Endothelial cell (in vitro differentiated cells): ENCODE measurements around the gene PROM2. TPM values are rescaled to one million over a fixed set of nuclear protein-coding genes. Genes with fewer than 3 reads are reported as not detected.

ENCODE experiments used
- DNase-seq: peaks from one replicate; pipeline ENCODE4 v3.0.0; 2021; ENCODE audit warnings: low spot score
- H3K27ac Mint-ChIP-seq: one replicate; pipeline ENCODE4 v1.8.0; 2021; ENCODE audit warnings: mixed read lengths, inconsistent platforms; ENCODE audit not compliant: unreplicated experiment
- H3K27me3 Mint-ChIP-seq: one replicate; pipeline ENCODE4 v1.8.0; 2021; ENCODE audit warnings: mild to moderate bottlenecking, moderate library complexity, mixed read lengths, inconsistent platforms; ENCODE audit not compliant: unreplicated experiment
- H3K36me3 Mint-ChIP-seq: one replicate; pipeline ENCODE4 v1.8.0; 2021; ENCODE audit warnings: mild to moderate bottlenecking, low read depth, mixed read lengths, inconsistent platforms; ENCODE audit not compliant: unreplicated experiment
- H3K4me1 Mint-ChIP-seq: one replicate; pipeline ENCODE4 v1.8.0; 2021; ENCODE audit warnings: mild to moderate bottlenecking, mixed read lengths, inconsistent platforms; ENCODE audit not compliant: unreplicated experiment
- H3K4me3 Mint-ChIP-seq: one replicate; pipeline ENCODE4 v1.8.0; 2021; ENCODE audit warnings: mild to moderate bottlenecking, mixed read lengths, inconsistent platforms; ENCODE audit not compliant: unreplicated experiment
- H3K9me3 Mint-ChIP-seq: one replicate; pipeline ENCODE4 v1.8.0; 2021; ENCODE audit warnings: mixed read lengths, inconsistent platforms; ENCODE audit not compliant: unreplicated experiment
- total RNA-seq: library from RNA; stranded (reverse); fragmentation: NEBNext Ultra II Directional; extraction: Animal tissue kit (Norgen Biotek cat#: 25700); gene quantifications from one replicate; pipeline ENCODE4 v1.2.1, GENCODE V29; 2021; ENCODE audit not compliant: unreplicated experiment
- TF ChIP-seq, protein P1 (sequence below): fragments of 200-600 bp; sonication (generic); IDR thresholded peaks from one replicate; pipeline ENCODE4 v1.5.0; 2021; ENCODE audit warnings: antibody characterized with exemption; ENCODE audit not compliant: unreplicated experiment

PROM2 gene
- total RNA-seq, 1 donor from 2014 or later = 0.62 TPM

DNA sequence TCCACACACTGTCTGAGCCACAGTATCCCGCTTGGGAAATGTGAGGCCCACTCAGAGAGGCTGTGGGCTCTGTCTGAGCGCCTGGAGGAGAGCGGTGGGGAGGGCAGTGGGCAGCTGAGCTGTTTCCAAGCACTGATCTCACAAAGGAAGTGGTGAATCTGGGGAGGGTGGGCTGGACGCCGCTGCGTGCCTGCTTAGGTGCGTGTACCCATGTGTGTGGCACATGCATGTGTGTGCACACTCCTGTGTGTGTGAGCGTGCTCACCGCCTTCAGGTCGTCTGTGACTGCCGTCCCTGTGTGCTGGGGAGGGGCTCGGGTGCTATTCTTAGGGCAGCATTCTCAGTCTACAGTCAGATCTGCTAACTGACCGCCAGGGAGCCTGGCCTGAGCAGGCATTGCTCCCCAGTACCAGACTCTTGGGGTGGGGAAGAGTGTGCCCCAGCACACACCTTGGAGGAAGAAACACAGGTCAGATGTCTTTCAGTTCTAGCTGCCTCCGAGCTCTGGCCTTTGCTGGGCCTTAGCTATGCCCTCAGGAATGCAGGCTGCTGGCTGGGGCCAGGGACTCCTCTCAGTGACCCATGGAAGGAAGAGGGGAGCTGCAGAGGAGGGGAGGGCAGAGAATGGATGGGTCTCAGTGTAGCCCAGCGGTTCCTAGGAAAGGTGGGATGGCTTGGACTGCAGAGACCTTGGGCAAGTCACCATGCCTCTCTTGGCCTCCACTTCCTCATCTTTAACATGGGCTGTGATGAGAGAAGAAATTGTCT lies 54.3 kb downstream of the PROM2 start:
- Mint-ChIP-seq H3K27ac (no peak overlapping the region), H3K4me3 (no peak overlapping the region), H3K36me3 (no peaks in the 10 kb centered on the region), H3K9me3 (no peaks in the 10 kb centered on the region), H3K4me1 (no peaks in the 10 kb centered on the region), H3K27me3 (peaks cover 8% of the 10 kb centered on the region)
- DNase-seq = no peak
- TF ChIP-seq, protein P1, sequence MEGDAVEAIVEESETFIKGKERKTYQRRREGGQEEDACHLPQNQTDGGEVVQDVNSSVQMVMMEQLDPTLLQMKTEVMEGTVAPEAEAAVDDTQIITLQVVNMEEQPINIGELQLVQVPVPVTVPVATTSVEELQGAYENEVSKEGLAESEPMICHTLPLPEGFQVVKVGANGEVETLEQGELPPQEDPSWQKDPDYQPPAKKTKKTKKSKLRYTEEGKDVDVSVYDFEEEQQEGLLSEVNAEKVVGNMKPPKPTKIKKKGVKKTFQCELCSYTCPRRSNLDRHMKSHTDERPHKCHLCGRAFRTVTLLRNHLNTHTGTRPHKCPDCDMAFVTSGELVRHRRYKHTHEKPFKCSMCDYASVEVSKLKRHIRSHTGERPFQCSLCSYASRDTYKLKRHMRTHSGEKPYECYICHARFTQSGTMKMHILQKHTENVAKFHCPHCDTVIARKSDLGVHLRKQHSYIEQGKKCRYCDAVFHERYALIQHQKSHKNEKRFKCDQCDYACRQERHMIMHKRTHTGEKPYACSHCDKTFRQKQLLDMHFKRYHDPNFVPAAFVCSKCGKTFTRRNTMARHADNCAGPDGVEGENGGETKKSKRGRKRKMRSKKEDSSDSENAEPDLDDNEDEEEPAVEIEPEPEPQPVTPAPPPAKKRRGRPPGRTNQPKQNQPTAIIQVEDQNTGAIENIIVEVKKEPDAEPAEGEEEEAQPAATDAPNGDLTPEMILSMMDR = no peak

DNA sequence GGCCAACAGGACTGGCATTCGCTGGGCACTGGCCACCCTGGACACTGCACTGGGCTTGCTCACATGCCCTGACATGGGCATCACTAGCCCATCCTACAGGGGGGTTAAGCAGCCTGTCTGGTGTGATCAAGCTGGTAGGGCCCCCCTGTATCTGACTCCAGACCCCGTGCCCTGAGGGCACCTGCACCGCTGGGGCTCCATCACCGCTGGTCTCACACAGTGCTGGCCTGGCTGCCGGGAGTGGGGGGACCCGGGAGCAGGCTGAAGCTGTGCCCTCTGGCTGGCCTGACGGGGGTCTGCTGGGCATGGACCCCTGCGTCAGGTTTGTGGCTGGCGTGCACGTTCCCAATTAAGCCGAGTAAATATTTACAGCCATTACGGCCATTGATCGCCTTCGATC lies 55.2 kb downstream of the PROM2 start:
- Mint-ChIP-seq H3K27me3 (peaks cover 12% of the 10 kb centered on the region), H3K4me3 (no peak overlapping the region), H3K4me1 (peaks cover 2% of the 10 kb centered on the region), H3K36me3 (no peaks in the 10 kb centered on the region), H3K9me3 (no peaks in the 10 kb centered on the region), H3K27ac (no peak overlapping the region)
- no peak for DNase-seq
- TF ChIP-seq, protein P1 = no peak

DNA sequence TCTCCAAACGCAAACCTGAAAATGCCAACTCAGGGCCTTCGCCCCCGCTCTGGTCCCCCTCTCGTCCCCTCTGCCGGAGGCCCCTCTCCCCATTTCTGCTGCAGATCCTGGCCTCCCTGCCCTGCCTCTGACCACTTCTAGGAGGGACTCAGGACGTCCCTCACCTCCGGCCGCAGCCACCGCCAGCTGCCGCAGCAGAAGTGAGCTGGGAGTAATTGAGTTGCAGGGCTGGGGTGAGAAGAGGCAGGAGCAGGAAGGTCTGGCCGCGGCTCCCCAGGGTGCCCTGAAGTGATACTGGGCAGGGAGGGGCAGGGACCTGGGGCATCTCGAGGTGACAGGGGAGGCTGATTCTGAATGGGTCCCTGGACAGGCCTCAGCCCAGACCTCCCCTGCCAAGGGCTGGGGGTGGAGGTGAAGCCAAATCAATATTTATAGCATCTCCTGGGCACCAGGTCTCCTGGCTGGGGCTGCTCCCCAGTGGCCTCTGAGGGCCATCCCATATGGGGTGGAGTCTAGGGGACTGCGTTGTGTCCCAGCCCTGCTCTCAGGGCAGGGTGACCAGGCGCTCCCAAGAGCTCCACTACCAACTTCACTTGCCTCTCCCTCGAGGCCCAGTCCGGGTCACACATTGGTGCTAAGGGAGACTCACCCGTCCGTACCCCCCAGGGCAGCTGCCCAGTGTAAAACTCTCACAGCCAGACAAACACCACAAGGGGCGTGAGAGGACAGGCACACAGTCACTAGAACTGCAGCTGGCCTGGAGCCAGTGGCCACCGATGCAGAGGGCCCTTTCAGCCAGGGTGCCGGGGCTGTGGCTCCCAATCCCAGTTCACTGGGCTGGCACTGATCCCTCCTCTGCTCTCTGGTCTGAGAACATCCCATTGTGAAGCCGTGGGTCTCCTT lies 55.9 kb downstream of the PROM2 start:
- Mint-ChIP-seq H3K4me3 (no peak overlapping the region), H3K27ac (no peak overlapping the region), H3K9me3 (no peaks in the 10 kb centered on the region), H3K4me1 (peaks cover 2% of the 10 kb centered on the region), H3K27me3 (peaks cover 10% of the 10 kb centered on the region), H3K36me3 (no peaks in the 10 kb centered on the region)
- TF ChIP-seq, protein P1 = no peak
- no peak for DNase-seq

DNA sequence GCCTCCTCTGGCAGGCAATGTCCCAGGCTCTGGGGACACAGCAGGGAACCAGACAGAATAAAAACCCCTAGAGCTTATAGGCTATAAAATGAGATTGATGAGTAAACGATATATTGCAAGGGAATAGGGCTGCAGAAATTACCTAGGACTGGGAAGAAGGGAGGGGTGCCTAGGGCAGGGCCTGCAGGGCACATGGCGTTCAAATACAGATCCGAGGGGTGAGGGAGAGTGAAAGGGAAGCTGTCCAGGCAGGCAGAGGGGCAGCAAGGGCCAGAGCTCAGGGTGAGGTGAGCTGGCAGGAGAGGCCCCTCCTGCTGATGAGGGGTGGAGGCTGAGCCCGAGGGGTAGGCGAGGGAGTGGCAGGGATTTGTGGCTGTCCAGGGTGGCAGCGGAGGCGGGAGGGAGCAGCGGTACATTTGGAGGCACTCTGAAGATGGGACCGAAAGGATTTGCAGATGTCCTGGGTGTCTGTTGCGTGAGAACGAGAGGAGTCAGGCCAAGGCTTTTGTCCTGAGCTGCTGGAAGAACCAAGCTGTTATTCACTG lies 56.6 kb downstream of the PROM2 start:
- Mint-ChIP-seq H3K9me3 (no peaks in the 10 kb centered on the region), H3K36me3 (no peaks in the 10 kb centered on the region), H3K4me3 (no peak overlapping the region), H3K27ac (no peak overlapping the region), H3K27me3 (peaks cover 6% of the 10 kb centered on the region), H3K4me1 (peaks cover 2% of the 10 kb centered on the region)
- TF ChIP-seq, protein P1 = no peak
- no peak for DNase-seq

DNA sequence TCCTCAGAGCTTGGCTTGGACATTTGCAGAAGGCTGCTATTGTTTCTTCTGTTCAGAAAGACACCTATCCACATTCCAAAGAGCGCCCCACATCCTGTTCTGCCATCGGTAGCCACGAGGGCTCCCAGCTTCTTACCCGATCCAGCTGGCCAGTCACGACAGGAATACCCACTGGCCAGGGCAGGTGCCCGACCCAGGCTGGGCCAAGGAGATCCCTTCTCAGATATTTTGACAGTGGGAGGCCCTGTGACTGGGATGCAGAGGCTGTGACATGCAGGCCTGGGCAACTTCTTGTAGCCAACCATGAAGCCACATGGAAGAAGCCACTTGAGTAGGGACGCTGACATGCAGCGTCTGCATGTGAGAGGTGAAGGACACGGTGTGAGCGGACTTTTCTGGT lies 57.4 kb downstream of the PROM2 start:
- TF ChIP-seq, protein P1 = no peak
- H3K4me1 Mint-ChIP-seq = peaks cover 2% of the 10 kb centered on the region
- H3K4me3 Mint-ChIP-seq = no peak overlapping the region
- H3K27me3 Mint-ChIP-seq = peaks cover 6% of the 10 kb centered on the region
- no peak overlapping the region for H3K27ac Mint-ChIP-seq
- no peaks in the 10 kb centered on the region for H3K36me3 Mint-ChIP-seq
- no peak for DNase-seq
- no peaks in the 10 kb centered on the region for H3K9me3 Mint-ChIP-seq
